ENCODE data around the gene MAB21L1.

Gene MAB21L1

GRCh38 chr13:35475960-35476943 is at the start of gene MAB21L1:
MAB21L1 (minus strand) TSS chr13:35476689; CDS start chr13:35476138, 551 bp downstream.
- no peak for DNase-seq

GRCh38 chr13:35524171-35524570 is 47.7 kb upstream of the MAB21L1 start:
- no peak for DNase-seq

- DNase-seq, result no peak
Measured at GRCh38 chr13:35518337-35518946, 42.0 kb upstream of the MAB21L1 start.

- DNase-seq, result no peak
Measured at GRCh38 chr13:35514801-35515502, 38.5 kb upstream of the MAB21L1 start.

GRCh38 chr13:35514061-35514477 is 37.6 kb upstream of the MAB21L1 start:
- no peak for DNase-seq

GRCh38 chr13:35512271-35512920 is 35.9 kb upstream of the MAB21L1 start:
- DNase-seq, result no peak

- DNase-seq, result no peak
Measured at GRCh38 chr13:35502456-35502855, 26.0 kb upstream of the MAB21L1 start.

DNA sequence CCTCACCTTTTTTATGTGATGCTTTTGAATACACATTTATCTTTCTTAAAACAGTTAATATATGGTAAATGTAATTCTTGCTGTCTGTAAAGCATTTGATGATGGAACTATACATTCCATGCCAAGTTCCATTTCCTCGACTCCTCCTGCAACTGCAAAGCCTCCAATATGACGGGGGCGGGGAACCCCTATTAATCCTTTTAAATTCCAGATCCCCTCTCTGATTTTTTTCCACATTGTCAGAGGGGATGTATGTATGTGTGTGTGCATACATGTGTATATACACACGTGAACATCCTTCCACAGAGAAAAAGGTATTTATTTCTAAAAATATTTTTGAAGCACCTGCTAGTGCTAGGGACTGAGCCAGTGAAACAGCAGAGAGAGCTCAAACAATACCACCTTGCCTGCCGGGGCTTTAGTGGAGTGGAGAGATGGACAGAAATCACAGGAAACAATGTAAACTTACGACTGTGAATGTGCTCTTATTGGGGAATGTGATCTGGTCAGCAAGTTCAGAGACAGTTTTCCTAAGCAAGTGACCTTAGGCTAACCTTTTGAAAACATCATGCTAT is 25.3 kb upstream of the MAB21L1 start:
- DNase-seq, result no peak

DNA sequence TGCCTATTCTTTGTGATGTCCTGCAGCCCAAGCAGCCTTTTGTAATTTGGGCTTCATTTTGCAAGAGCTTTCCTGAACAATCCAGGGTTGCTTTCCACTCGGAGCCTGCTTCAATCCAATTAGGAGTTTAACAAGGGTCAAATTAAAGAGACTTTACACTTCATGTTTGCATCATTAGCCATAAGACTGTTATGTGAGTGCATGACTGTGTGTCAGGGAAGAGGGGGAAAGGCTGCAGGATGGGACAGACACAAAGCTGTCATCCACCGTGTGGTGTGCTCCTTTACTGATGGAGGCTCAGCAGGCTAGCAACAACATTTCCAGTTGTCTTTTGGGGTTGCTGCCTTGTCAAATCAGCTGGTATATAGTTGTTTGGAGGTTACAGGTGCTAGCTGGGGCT is 23.7 kb upstream of the MAB21L1 start:
- DNase-seq, result no peak

- no peak for DNase-seq
Measured at GRCh38 chr13:35499676-35500075, 23.2 kb upstream of the MAB21L1 start.

DNA sequence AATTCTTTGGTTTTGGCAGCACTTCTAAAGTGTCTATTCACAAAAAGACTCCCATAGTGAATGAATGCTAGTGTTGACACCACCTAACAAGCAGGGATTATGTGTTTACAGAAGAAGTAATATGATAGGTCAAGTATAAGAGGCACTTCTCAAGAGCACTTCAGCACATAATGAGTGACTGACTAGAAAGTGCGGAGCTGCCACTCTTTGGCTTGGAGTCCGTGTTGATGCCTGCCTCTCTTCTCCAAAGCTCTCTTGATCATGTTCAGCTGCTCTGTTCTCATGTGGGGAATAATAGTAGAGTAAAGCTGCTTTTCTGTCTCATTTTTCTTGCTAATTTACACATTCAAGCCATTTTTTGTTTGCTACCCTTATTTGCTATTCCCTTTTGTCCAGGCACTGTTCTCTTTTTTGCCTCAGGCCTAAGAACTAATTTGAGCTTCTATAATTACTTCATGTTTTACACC is 22.7 kb upstream of the MAB21L1 start:
- no peak for DNase-seq

- DNase-seq, result no peak
Measured at GRCh38 chr13:35498231-35498630, 21.7 kb upstream of the MAB21L1 start.

DNA sequence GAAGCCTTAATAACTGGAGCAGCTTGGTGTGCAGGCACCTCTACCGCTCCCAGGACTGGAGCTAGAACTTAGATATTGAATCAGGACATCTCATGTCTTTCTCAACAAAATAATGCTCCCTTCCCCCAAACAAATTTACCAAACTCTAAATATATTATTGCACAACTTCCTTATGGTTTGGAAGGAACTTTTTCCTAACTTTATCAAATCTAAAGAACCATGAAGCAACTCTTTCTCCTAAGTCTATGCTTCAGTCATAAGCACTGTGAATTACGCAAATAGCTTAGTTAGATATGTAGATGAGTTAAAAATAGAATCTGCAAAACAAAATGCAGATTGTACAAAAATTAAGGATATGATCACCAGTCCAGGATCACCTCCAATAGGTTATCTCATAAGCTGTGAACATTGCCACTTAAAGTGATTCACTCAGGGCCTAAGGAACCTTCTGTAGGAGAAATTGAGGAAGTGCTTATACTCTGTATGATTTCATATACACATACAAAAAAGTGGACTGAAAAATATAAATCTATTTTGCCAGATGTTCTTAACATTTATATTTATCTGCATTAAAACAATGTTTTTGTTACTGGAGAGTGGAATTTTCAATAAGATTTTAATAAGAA is 20.4 kb upstream of the MAB21L1 start:
- no peak for DNase-seq

DNA sequence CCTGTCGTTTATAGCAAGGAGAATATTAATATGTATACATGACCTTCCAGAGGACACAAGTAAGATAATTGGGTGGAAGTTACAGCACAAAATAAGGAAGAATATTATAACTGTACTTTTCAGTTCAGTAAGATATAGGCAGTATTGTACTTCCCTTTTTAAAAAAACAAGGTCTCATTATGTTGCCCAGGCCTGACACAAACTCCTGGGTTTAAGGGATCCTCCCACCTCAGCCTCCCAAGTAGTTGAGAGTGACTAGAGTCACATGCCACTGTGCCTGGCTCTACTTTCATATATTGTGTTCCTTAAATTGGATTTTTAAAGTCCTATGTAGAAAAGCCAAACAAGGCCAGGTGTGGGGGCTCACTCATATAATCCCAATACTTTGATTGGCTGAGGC is 19.5 kb upstream of the MAB21L1 start:
- DNase-seq, result no peak

GRCh38 chr13:35489050-35489449 is 12.6 kb upstream of the MAB21L1 start:
- no peak for DNase-seq

DNA sequence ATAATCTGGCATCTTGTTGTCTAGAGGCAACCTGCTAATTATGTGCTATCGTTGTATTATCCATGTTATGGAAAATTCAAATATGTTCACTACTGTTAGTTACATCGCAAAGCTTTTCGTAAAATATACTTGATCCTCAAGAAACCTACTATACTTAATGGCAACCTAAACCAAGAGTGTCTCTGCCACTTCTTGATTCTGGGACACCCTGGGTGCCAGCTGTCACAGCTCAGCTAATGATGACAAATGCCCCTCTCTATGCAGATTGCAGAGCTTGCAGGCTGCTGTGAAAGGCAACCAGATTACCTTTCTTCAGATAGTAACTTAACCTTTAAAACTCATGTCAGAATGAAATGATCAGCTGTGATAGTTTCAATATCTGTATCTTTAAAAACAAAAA is 8.9 kb upstream of the MAB21L1 start:
- DNase-seq, result no peak

- no peak for DNase-seq
Measured at GRCh38 chr13:35484384-35484783, 7.9 kb upstream of the MAB21L1 start.

DNA sequence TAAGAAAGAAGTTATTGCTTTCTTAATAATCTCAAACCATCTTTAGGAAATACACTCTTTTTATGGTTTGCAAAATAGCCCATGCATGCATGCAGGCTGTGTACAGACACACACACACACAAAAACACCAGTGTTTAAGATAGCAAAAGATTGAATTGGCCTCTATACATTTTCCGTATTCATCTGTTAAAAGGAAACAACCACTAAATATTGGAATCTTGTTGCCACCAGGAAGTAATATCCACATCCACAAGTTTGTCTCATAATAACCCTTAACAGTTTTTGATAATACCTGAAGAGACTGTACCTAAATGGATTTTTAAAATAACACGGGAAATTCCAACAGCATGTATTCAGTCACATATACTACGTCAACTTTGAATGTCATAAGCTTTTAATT is 7.3 kb upstream of the MAB21L1 start:
- DNase-seq, result no peak

DNA sequence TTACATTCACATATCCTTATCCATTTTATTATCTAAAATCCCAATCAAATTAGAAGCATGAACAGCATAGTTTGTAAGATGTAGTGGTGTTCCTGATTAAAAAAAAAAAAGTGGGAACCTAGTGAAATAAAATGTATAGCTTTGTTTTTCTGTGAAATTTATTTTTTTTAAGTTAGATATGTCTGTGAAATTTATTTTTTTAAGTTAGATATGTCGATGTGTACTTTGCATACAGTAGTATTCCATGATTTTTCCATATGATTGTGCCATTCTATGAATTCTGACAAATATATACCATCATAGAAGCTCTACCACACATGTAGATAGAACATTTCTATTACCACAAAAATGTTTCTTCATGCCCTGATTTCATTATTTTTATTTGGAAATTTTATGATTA is 6.0 kb upstream of the MAB21L1 start:
- DNase-seq, result no peak

DNA sequence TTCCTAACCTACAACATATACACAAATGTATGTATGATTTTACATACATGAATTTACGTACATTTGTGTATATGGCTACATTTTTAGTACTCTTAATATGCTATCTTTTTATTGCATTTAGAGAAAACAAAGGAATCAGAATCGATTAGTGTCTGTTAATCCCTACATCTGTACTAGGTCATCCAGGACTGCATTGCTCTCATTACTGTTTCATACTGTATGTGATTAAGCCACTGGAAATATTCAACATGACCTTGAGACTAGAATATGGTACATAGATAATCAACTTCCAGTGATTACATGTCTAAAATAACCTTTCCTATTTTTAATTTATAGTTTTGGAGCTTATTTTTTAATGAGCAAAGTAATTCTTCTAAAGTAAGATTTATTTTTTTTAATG is 5.3 kb upstream of the MAB21L1 start:
- no peak for DNase-seq

- no peak for DNase-seq
Measured at GRCh38 chr13:35480346-35480745, 3.9 kb upstream of the MAB21L1 start.

- no peak for DNase-seq
Measured at GRCh38 chr13:35479706-35480105, 3.2 kb upstream of the MAB21L1 start.

All from stimulated activated CD4-positive, alpha-beta T cell treated with anti-CD3 and anti-CD28 coated beads, Interleukin-1b, Interleukin-23, amount 100 ng/mL, for 48 hours (primary cell).